ENCODE data around the gene MORN3.
"Not testable (repeated sequence)": the region's sequence is repeated elsewhere in the genome, so short reads cannot be mapped to it uniquely, and the experiment has no call there.

The MORN3 gene, protein sequence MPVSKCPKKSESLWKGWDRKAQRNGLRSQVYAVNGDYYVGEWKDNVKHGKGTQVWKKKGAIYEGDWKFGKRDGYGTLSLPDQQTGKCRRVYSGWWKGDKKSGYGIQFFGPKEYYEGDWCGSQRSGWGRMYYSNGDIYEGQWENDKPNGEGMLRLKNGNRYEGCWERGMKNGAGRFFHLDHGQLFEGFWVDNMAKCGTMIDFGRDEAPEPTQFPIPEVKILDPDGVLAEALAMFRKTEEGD

GRCh38 chr12:121669521-121669900 lies at the start of gene MORN3:
Gene MORN3, minus strand, starts transcription at chr12:121669654. Its CDS starts 171 bp downstream, at chr12:121669483.
- peaks cover 84% of the 10 kb centered on the region for H3K4me1 Mint-ChIP-seq

GRCh38 chr12:121718653-121719239 lies 49.3 kb upstream of the MORN3 start:
- ATAC-seq (peak; percentile 40), DNase-seq (no peak)
- Mint-ChIP-seq H3K9me3 (no peaks in the 10 kb centered on the region), H3K4me3 (no peak overlapping the region), H3K4me1 (peaks cover 34% of the 10 kb centered on the region), H3K27me3 (no peaks in the 10 kb centered on the region), H3K27ac (peak overlapping the region in 1 of 2 donors; percentile 13)

More at GRCh38 chr12:121669521-121669900, at the start of gene MORN3:
- ATAC-seq, result no peak
- Mint-ChIP-seq H3K4me3 (no peak within 1 kb of the TSS), H3K27me3 (no peaks in the 10 kb centered on the region), H3K9me3 (no peaks in the 10 kb centered on the region), H3K27ac (no peak within 1 kb of the TSS)
- no peak for DNase-seq

- Mint-ChIP-seq H3K9me3 (no peaks in the 10 kb centered on the region), H3K4me1 (peaks cover 36% of the 10 kb centered on the region), H3K27me3 (no peaks in the 10 kb centered on the region), H3K4me3 (no peak overlapping the region), H3K27ac (peak overlapping the region in 1 of 2 donors; percentile 42)
- DNase-seq (no peak), ATAC-seq (no peak)
These were observed 47.7 kb upstream of the MORN3 start for GRCh38 chr12:121717041-121717699.

DNA sequence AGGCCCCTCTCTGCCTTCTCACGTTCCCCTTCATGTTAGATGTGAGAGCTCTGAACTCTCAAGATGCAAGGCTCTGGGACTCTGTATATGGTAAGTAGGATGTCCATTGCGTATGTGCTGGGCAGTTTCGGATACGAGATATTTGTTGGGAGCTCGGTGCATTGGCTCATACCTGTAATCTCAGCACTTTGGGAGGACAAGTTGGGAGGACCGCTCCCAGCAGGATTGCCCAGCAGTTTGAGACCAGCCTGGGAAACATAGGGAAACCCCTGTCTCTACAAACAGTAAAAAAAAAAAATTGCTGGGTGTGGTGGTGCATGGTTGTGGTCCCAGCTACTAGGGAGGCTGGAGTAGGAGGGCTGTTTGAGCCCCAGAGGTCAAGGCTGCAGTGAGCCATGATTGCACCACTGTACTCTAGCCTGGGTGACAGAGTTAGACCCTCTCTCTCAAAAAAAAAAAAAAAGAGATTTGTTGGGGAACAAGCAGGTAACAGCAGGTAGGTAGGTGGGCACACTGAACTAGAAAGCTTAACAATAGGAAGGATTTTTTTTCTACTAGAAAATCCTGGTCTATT lies 46.5 kb upstream of the MORN3 start:
- peaks cover 36% of the 10 kb centered on the region for H3K4me1 Mint-ChIP-seq
- no peak overlapping the region for H3K27ac Mint-ChIP-seq
- H3K9me3 Mint-ChIP-seq, result no peaks in the 10 kb centered on the region
- no peak for ATAC-seq
- no peak overlapping the region for H3K4me3 Mint-ChIP-seq
- H3K27me3 Mint-ChIP-seq, result no peaks in the 10 kb centered on the region
- DNase-seq, result no peak

GRCh38 chr12:121715055-121715454 lies 45.6 kb upstream of the MORN3 start:
- H3K27me3 Mint-ChIP-seq, ATAC-seq, H3K9me3 Mint-ChIP-seq, H3K4me3 Mint-ChIP-seq, H3K27ac Mint-ChIP-seq, DNase-seq: not testable (repeated sequence)
- peaks cover 36% of the 10 kb centered on the region for H3K4me1 Mint-ChIP-seq

GRCh38 chr12:121713793-121714192 lies 44.3 kb upstream of the MORN3 start:
- Mint-ChIP-seq H3K27ac (no peak overlapping the region), H3K4me3 (peak overlapping the region; percentile 93 to 99), H3K27me3 (no peaks in the 10 kb centered on the region), H3K4me1 (peaks cover 32% of the 10 kb centered on the region), H3K9me3 (no peaks in the 10 kb centered on the region)
- peak in 1 of 2 donors; percentile 4 for DNase-seq
- ATAC-seq, result peak; percentile 24

GRCh38 chr12:121713257-121713777 lies 43.9 kb upstream of the MORN3 start:
- Mint-ChIP-seq H3K27ac (peak overlapping the region; percentile 44 to 83), H3K4me1 (peaks cover 29% of the 10 kb centered on the region), H3K9me3 (no peaks in the 10 kb centered on the region), H3K4me3 (peak overlapping the region; percentile 93 to 99), H3K27me3 (no peaks in the 10 kb centered on the region)
- ATAC-seq (no peak), DNase-seq (peak in 1 of 2 donors; percentile 16)

GRCh38 chr12:121712461-121713256 lies 43.2 kb upstream of the MORN3 start, which contains the start of gene TMEM120B:
Gene TMEM120B, plus strand, starts transcription at chr12:121712752. Its CDS starts 144 bp downstream, at chr12:121712896.
- Mint-ChIP-seq H3K4me1 (peaks cover 29% of the 10 kb centered on the region), H3K27me3 (no peaks in the 10 kb centered on the region), H3K4me3 (peak within 1 kb of the TSS; percentile 93 to 99), H3K9me3 (no peaks in the 10 kb centered on the region), H3K27ac (peak within 1 kb of the TSS; percentile 95)
- ATAC-seq (peak; percentile 92), DNase-seq (peak; percentile 78 to 88)

- H3K27me3 Mint-ChIP-seq, result no peaks in the 10 kb centered on the region
- peak overlapping the region; percentile 93 to 99 for H3K4me3 Mint-ChIP-seq
- ATAC-seq, result peak; percentile 55
- peak overlapping the region; percentile 95 for H3K27ac Mint-ChIP-seq
- H3K4me1 Mint-ChIP-seq, result peaks cover 29% of the 10 kb centered on the region
- peak in 1 of 2 donors; percentile 24 for DNase-seq
- no peaks in the 10 kb centered on the region for H3K9me3 Mint-ChIP-seq
These were observed 42.7 kb upstream of the MORN3 start for GRCh38 chr12:121712190-121712460.

DNA sequence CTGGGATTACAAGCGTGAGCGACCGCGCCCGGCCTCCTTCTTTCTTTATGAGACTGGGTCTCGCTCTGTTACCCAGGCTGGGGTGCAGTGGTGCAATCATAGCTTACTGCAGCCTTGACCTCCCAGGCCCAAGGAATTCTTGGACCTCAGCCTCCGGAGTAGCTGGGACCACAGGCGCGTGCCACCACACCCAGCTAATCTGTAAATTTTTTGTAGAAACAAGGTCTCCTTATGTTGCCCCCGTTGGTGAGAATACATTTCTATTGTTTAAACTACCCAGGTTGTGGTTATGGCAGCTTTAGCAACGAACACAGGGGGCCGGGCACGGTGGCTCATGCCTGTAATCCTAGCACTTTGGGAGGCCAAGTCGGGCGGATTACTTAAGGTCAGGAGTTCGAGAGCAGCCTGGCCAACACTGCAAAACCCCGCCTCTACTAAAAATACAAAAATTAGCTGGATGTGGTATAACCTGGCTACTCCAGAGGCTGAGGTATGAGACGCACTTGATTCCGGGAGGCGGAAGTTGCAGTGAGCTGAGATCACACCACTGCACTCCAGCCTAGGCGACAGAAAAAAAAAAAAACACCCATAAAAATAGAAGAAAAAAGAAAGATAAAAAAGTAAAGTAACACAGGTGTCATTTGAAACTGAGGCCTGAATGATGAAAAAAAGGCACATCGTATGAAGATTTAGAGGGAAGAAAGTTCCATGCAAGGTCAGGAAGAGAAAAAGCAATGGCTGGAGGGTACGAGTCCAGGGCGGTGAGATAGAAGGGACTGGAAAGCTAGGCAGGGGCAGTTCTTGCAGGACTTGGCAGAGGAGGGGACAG lies 42.1 kb upstream of the MORN3 start:
- ATAC-seq (no peak), DNase-seq (peak in 1 of 2 donors; percentile 22)
- peak overlapping the region; percentile 93 to 99 for H3K4me3 Mint-ChIP-seq
- H3K9me3 Mint-ChIP-seq, result no peaks in the 10 kb centered on the region
- peaks cover 29% of the 10 kb centered on the region for H3K4me1 Mint-ChIP-seq
- H3K27me3 Mint-ChIP-seq, result no peaks in the 10 kb centered on the region
- peak overlapping the region; percentile 95 for H3K27ac Mint-ChIP-seq

GRCh38 chr12:121709478-121709961 lies 40.1 kb upstream of the MORN3 start:
- H3K27ac Mint-ChIP-seq, result no peak overlapping the region
- no peak for DNase-seq
- H3K9me3 Mint-ChIP-seq, result no peaks in the 10 kb centered on the region
- H3K4me1 Mint-ChIP-seq, result peaks cover 14% of the 10 kb centered on the region
- no peaks in the 10 kb centered on the region for H3K27me3 Mint-ChIP-seq
- ATAC-seq, result no peak
- H3K4me3 Mint-ChIP-seq, result no peak overlapping the region

DNA sequence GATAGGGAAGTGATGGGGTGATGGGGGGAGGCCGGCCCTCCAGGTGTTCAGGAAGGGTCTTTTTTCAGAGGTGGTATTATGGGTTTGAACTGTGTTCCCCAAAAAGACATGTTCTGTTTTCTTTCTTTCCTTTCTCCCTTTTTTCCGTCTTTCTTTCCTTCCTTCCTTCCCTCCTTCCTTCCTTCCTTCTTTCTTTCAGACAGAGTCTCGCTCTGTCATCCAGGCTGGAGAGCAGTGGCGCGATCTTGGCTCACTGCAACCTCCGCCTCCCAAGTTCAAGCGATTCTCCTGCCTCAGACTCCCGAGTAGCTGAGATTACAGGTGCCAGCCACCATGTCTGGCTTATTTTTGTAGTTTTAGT lies 39.6 kb upstream of the MORN3 start:
- DNase-seq, H3K4me3 Mint-ChIP-seq, H3K9me3 Mint-ChIP-seq, H3K27me3 Mint-ChIP-seq, ATAC-seq, H3K27ac Mint-ChIP-seq: not testable (repeated sequence)
- H3K4me1 Mint-ChIP-seq, result peaks cover 11% of the 10 kb centered on the region

DNA sequence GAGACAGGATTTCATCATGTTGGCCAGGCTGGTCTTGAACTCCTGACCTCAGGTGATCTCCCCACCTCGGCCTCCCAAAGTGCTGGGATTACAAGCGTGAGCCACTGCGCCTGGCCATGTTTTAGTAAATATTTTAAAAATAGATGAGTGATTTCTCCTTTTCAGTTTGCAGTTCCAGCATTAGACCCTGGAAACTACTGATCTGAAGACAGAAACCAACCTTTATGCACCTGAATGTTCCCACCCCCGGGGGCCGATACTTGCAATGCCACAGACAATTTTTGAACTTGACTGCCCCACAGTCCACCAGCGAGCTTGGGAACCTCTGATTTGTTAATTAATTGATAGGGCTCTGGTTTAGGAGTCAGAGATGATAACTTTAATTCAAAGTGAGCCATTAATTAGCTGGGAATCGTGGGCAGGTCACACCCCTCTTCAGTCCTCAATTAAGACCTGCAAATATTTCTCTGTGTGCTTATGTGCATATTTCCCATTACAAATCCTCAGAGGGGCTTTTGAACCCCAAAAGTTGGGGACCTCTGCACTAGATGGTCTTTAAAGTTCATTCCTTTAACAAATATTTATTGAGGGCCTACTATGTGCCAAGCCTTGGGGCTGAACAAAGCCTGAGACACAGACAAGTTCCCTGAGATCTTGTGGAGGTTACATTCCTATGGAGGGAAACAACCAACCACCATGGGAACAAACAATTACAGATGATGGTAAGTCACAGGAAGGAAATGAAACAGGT lies 39.0 kb upstream of the MORN3 start:
- DNase-seq (no peak), ATAC-seq (no peak)
- Mint-ChIP-seq H3K4me3 (no peak overlapping the region), H3K4me1 (peaks cover 5% of the 10 kb centered on the region), H3K27ac (no peak overlapping the region), H3K27me3 (no peaks in the 10 kb centered on the region), H3K9me3 (no peaks in the 10 kb centered on the region)

DNA sequence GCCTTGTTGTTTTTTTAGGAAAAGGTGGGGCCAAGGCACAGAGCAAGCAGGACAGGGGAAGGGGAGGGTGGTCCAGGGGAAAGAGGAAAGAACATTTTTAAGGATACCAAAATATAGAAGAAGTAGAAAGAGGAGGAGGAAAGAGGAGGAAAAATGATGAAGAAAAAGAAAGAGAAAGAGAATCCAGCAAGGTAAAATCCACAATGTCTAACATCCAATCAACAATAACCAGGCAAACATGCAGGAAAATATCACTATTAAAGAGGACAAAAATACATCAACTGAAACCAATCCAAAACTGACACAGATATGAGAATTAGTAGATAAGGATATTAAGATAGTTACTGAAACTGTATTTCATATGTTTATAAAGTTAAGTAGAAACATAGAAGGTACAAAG lies 36.1 kb upstream of the MORN3 start:
- Mint-ChIP-seq H3K27me3 (no peaks in the 10 kb centered on the region), H3K9me3 (no peaks in the 10 kb centered on the region), H3K4me3 (no peak overlapping the region), H3K4me1 (no peaks in the 10 kb centered on the region), H3K27ac (no peak overlapping the region)
- DNase-seq (no peak), ATAC-seq (no peak)
